Occipital lobe (tissue), 3 donors: ENCODE measurements around the gene SLC13A5. TPM values are rescaled to one million over a fixed set of nuclear protein-coding genes. Genes with fewer than 3 reads are reported as not detected.

ENCODE experiments used
- DNase-seq: peaks from one replicate; lab custom pipeline; 2025; lab: John Stamatoyannopoulos, UW
- small RNA-seq: library from RNA; depleted of rRNA; stranded (forward); fragments of <200 nt; gene quantifications from one replicate; pipeline ENCODE3, GENCODE V24; 2014
- total RNA-seq: library from RNA; depleted of rRNA; stranded (reverse); fragments of >200 nt; gene quantifications from one replicate; pipeline ENCODE4 v1.2.3, GENCODE V29; 2014

SLC13A5 gene
- total RNA-seq, 1 donor from 2014 or later = not detected

GRCh38 chr17:6639014-6639585 is 74.1 kb downstream of the SLC13A5 start:
- no peak for DNase-seq

- no peak for DNase-seq
Measured at GRCh38 chr17:6638046-6638908, 74.9 kb downstream of the SLC13A5 start.

- DNase-seq = no peak
Measured at GRCh38 chr17:6637458-6637840, 75.7 kb downstream of the SLC13A5 start.

GRCh38 chr17:6636616-6637457 is 76.3 kb downstream of the SLC13A5 start:
- DNase-seq = no peak

- no peak for DNase-seq
Measured at GRCh38 chr17:6636105-6636504, 77.1 kb downstream of the SLC13A5 start.

Small RNA genes lying within 50 kb of the gene (small RNA-seq; reads per million reads assigned to genes)
- gene AC004706.2 (not detected), gene MIR4520-1 (not detected)

Other genes starting within 250 kb of the SLC13A5 start
- 13.9 TPM for gene PITPNM3, start 156.8 kb downstream of the SLC13A5 start, total RNA-seq
- 28.4 TPM for gene KIAA0753, start 72.7 kb downstream of the SLC13A5 start, total RNA-seq
- gene TXNDC17, start 72.3 kb downstream of the SLC13A5 start, total RNA-seq = 13.3 TPM
- 16.1 TPM for gene MED31, start 61.8 kb downstream of the SLC13A5 start, total RNA-seq
- 2.3 TPM for gene C17orf100, start 61.6 kb downstream of the SLC13A5 start, total RNA-seq
- 2.5 TPM for gene XAF1, start 42.7 kb upstream of the SLC13A5 start, total RNA-seq
- gene FBXO39, start 62.8 kb upstream of the SLC13A5 start, total RNA-seq = not detected
- 1.2 TPM for gene TEKT1, start 118.4 kb upstream of the SLC13A5 start, total RNA-seq